NCI-H1436 (cell line): ENCODE results near the gene FBXO34.
A peak's percentile ranks its signal among the peaks of the same experiment; 100 is the strongest.

Source experiments
- DNase-seq: peaks from one replicate; lab custom pipeline; 2025; lab: John Stamatoyannopoulos, UW

Gene FBXO34, protein sequence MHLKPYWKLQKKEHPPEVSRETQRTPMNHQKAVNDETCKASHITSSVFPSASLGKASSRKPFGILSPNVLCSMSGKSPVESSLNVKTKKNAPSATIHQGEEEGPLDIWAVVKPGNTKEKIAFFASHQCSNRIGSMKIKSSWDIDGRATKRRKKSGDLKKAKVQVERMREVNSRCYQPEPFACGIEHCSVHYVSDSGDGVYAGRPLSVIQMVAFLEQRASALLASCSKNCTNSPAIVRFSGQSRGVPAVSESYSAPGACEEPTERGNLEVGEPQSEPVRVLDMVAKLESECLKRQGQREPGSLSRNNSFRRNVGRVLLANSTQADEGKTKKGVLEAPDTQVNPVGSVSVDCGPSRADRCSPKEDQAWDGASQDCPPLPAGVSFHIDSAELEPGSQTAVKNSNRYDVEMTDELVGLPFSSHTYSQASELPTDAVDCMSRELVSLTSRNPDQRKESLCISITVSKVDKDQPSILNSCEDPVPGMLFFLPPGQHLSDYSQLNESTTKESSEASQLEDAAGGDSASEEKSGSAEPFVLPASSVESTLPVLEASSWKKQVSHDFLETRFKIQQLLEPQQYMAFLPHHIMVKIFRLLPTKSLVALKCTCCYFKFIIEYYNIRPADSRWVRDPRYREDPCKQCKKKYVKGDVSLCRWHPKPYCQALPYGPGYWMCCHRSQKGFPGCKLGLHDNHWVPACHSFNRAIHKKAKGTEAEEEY

DNA sequence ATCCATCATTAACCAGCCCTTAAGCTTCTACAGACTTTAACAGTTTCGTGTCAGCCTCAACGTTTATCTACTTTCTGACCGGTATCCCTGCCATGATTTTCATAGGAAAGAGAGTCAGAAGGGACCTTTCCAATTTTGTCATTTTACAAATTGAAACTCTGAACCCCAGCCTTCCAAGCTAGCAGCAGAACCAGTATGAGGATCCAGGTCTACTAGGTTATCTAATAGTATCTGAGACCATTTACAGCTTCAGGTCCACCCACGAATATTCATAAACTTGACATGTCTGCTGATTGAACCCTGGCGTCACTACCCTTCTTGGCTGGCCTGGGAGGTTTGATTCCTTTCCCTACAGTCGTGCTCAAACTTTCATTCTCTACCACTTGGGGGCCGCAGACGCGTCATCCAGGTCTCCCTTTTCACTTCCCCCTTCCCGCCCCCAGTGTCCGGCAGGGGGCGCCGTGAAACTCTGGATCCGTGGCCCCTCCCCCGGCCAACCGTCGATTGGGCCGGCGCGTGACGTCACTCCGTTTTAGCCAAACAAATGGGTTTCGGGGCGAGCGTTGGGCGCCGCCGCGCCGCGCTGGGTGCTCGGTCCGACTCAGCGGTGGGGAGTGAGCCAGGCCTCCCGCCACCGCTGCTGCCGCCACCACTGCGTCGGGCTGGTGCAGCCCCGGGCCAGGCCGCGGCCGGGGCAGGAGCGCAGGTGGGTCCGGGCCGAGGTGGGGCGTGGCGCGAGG lies at the start of gene FBXO34:
Gene FBXO34 (plus strand): TSS at position 590 of the 740 bp plus-strand sequence. CDS start 78,970 bp downstream, outside the sequence.
- peak; percentile 98 for DNase-seq

GRCh38 chr14:55221968-55222367 lies 49.3 kb upstream of the FBXO34 start:
- no peak for DNase-seq

- no peak for DNase-seq
Measured at GRCh38 chr14:55223364-55223763, 47.9 kb upstream of the FBXO34 start.

DNA sequence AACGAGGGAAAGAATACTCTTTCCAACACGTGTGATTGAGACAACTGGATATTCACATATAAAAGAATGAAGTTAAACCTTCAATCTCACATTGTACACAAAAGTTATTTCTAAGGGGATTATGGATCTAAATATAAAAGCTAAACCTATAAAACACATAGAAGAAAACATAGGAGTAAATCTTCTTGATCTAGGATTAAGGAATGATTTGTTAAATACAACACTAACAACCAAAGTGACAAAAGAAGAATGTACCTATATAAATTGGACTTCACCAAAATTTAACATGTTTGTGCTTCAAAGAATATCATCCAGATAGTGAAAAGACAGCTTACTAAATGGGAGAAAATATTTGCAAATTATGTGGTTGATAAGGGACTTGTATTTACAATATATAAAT lies 43.0 kb upstream of the FBXO34 start:
- DNase-seq = no peak

- DNase-seq = no peak
Measured at GRCh38 chr14:55233591-55233990, 37.6 kb upstream of the FBXO34 start.

GRCh38 chr14:55238019-55238680 lies 33.1 kb upstream of the FBXO34 start:
- no peak for DNase-seq

DNA sequence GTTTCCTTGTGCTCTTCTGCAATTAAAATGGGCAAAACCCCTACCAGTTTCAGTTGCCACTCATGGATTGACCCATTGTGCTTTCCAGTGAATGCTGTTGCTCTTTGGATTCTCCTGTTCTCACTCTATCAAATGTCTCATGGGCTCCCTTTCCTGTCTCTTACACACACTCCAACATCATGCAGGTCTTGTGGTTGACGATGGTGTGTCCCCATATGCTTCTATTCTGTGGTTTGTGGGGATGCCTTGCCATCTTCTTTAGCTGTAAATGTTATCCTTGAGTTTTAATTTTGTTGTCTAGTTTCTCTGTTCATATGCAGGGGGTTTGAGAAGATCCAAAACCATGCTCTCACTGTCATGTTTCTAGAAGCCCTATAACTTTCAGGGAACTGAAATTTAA lies 31.9 kb upstream of the FBXO34 start:
- no peak for DNase-seq

DNA sequence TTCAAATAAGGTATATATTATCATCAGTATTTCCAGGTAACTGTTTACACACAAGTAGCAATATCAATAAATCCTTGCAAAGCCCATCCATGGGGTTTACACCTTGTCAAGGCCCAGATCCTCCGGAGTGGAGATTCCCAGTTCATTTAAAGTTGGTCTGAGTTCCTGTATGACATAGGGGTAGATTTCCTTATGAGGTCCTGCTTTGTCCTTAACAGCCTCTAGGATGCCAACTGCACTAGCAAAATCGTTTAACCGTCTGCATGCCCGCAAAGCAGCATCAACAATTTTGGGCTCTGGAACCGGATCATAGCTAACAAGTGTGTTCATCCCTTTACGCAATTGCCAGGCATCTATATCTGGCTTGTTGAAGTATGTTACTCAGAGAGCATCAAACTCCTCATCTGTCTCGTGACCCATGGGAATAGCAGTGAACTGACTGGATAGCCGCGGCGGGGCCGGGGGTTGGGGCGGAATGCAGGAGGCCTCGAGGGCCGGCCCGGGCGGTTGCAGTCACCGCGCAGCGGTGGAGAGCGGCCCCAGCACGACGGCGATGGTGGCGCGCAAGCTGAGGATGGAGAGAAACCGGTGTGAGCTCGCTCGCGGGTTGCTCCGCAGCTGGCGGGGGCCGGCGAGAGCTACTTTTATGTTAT lies 30.6 kb upstream of the FBXO34 start:
- DNase-seq = no peak

DNA sequence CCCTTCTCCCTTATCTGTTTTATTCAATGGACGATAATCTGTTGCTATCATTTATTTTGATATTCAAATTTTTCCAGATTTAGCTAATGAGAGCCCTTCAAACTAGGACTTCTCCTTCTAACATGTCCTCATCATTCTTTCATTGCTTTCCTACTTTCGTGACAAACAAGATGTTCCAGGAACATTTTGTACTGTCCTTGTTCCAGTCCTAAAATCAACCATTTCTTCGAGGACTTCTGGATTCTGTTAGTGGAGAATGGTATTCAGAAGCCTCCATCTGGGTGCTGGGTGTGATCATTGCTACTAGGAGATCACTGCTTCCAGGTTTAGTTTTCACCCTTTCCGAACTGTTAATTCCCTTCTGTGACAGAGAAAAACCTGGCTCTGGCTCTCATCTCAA lies 29.5 kb upstream of the FBXO34 start:
- no peak for DNase-seq

DNA sequence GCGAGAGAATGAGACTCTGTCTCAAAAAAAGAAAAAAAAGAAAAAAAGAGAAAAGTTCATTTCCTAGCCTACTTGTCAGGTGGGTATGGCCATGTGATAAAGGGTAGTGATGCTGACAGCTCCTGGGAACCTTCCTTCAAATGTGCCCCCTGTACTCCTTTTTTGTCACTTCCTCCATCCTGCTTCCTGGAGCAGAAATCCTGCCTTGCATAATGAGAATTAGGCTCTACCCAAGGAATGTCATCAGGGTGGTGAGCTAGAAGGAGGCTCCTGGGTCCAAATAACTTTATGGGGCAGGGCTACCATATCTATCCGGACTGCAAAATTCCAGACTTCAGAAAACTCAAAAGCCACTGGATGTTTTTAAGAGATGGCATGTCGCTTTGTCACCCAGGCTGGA lies 27.8 kb upstream of the FBXO34 start:
- DNase-seq = no peak

GRCh38 chr14:55243813-55244212 lies 27.4 kb upstream of the FBXO34 start:
- DNase-seq = no peak

GRCh38 chr14:55245657-55246268 lies 25.5 kb upstream of the FBXO34 start:
- DNase-seq = no peak

- no peak for DNase-seq
Measured at GRCh38 chr14:55248411-55248810, 22.8 kb upstream of the FBXO34 start.

GRCh38 chr14:55249423-55249822 lies 21.8 kb upstream of the FBXO34 start:
- DNase-seq = no peak

- no peak for DNase-seq
Measured at GRCh38 chr14:55253276-55253675, 17.9 kb upstream of the FBXO34 start.

- no peak for DNase-seq
Measured at GRCh38 chr14:55254581-55254980, 16.6 kb upstream of the FBXO34 start.

GRCh38 chr14:55255979-55256378 lies 15.2 kb upstream of the FBXO34 start:
- no peak for DNase-seq

DNA sequence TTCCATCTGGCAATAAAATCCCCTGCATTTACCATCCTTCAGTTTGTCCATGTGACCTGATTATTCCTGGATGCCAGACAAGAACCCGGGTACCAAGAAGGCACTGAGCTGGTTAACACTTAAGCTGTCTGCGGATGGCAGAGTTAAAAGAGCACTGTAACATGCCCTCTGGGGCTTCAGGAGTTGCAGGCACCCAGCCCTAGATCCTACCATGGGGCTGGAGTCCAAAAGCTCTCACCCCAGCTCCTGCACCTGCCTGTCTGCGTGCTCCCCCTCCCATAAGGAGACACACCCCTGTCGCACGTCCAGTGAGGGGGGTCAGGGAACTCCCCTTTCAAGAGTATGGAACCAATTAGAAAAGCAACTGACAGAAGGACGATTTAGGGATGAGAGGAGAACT lies 14.6 kb upstream of the FBXO34 start:
- no peak for DNase-seq

DNA sequence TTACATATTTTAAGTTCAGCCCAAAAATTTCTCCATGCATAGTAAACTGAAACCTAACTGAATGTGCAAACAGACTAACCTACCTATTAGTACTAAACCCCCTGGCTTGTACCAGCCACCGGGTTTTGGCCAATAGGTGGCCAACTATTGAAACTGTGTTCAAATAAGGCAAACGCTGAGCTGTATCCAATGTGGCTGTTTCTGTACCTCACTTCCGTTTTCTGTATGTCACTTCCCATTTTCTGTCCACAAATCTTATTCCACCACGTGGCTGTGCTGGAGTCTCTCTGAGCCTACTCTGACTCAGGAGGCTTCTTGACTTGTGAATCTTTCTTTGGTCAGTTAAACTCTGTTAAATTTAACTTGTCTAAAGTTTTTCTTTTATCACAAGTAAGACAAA lies 6.0 kb upstream of the FBXO34 start:
- DNase-seq = no peak

DNA sequence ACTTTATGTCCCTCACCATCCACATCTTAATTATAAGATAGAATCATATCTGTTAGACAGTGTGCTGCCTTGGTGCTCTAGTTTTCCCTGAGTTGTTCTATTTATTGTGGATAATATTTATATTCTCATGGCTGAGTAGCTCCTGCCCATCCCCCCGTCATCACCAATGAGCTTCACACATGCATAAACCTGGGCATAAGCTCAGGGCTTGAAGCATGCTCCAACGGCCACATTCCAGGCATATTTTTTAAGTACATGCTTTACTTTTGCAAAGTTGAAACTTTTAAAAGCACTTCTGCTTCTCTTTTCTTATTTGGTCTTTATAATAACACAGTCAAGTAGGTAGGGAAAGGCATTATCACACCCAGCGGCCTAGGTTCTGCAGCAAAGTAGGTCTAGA lies 3.4 kb upstream of the FBXO34 start:
- no peak for DNase-seq

GRCh38 chr14:55271572-55272298 lies 514 bp downstream of the FBXO34 start:
- peak; percentile 67 for DNase-seq
